HG03432 (cell line): ENCODE results near the gene NPBWR2.
"Not testable (repeated sequence)": the region's sequence is repeated elsewhere in the genome, so short reads cannot be mapped to it uniquely, and the experiment has no call there.

Experiments
- ATAC-seq: cut with Tn5 transposase; IDR thresholded peaks from one replicate; pipeline ENCODE4 v1.9.1; 2021; ENCODE audit warnings: mild to moderate bottlenecking, moderate library complexity; ENCODE audit not compliant: unreplicated experiment

Gene NPBWR2

GRCh38 chr20:64087226-64087825 lies 20.0 kb downstream of the NPBWR2 start:
- not testable (repeated sequence) for ATAC-seq

- no peak for ATAC-seq
These were observed 20.6 kb downstream of the NPBWR2 start for GRCh38 chr20:64086801-64087200.

- ATAC-seq: no peak
These were observed 22.6 kb downstream of the NPBWR2 start for GRCh38 chr20:64084685-64085152.

DNA sequence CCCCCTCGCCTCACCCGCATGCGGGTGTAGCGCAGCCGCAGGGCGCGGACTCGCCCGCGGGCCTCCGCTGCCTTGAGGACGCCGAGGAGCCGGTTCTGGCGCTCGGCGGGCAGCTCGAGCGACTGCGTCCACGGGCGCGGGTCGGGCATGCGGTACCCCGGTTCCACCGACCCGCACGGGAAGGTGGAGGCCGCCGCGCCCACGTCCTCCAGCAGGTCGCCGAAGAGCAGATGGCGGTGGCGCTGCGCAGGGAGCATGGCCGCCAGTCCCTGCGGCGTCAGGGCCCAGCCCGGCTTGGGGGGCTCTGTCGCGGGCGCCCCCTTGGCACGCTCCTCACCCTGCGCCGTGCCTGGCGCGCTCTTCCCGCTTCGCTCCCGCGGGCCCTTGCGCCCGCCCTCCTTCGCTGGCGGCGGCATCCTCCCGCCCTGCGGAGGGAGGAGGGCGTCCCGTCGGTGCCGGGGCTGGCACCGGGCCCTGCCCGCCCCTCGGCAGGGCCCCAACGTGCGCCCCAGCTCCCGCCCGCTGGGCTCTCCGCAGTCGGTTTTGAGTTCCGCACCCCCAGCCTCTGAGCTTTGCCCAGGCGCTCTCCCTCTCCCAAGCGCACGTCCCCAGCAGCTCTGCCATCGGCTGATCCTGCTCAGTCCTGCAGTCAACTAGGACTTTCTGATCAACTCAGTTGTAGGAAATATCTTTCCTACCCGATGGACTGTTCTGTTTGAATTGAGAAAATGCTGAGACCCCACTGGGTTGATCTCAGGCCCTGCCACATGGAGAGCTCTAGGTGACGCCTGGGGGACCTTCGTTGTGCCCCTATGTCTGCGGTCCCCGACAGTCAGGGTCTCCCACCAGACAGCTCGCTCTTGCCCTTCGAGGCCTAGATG lies 23.3 kb downstream of the NPBWR2 start, which contains the start of gene LKAAEAR1:
Gene LKAAEAR1, minus strand, starts transcription at position 595 of the 881 bp plus-strand sequence. Its CDS starts 179 bp downstream, at position 416.
- ATAC-seq: no peak

- ATAC-seq: no peak
These were observed 24.0 kb downstream of the NPBWR2 start for GRCh38 chr20:64083378-64083803.

GRCh38 chr20:64082820-64083377 lies 24.5 kb downstream of the NPBWR2 start:
- no peak for ATAC-seq

DNA sequence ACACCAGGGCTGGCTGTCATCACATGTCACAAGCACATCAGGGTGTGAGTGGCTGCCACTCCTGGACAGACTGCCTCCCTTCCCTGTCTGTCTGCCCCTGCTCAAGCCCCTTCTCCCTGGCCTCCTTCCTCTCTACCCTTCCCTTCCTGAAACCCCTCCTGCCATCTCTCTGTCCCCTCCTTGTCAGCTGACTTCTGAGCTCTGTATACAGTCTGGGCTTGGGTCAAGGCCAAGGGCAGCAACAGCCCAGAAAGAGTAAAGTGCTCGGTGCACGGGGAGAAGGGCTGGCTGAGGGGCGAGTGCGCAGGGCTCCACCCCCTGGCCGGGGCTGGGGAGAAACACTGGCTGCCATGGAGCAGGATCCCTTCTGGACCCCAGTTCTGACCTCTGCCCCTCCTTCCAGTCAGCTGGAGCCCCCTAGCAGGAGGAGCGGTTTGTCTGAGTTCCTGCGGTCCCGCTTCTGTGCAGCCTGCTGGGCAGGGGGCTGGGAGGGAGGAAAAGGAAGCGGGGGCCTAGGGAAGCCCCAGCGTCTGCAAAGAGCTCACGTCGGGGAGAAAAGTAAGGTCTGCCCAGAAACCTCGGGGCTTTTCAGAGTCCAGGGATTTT lies 25.1 kb downstream of the NPBWR2 start:
- no peak for ATAC-seq

DNA sequence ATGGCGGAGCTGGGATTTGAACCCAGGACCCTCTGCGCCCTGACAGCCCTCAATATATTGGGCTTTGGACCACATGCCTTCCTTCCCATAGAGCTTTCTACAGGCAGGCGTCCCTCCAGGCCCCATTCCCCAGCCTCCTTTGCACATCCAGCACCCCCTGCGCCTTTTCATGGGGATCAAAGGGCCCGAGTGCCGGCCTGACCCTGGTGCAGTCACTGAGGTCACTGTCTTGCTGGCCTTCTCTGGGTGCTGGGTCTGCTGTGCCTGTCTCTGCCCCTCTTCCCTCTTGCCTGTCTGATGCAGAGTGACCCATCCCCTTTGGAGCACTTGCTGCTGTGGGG lies 25.8 kb downstream of the NPBWR2 start:
- no peak for ATAC-seq

- ATAC-seq: no peak
These were observed 26.3 kb downstream of the NPBWR2 start for GRCh38 chr20:64080813-64081623.

DNA sequence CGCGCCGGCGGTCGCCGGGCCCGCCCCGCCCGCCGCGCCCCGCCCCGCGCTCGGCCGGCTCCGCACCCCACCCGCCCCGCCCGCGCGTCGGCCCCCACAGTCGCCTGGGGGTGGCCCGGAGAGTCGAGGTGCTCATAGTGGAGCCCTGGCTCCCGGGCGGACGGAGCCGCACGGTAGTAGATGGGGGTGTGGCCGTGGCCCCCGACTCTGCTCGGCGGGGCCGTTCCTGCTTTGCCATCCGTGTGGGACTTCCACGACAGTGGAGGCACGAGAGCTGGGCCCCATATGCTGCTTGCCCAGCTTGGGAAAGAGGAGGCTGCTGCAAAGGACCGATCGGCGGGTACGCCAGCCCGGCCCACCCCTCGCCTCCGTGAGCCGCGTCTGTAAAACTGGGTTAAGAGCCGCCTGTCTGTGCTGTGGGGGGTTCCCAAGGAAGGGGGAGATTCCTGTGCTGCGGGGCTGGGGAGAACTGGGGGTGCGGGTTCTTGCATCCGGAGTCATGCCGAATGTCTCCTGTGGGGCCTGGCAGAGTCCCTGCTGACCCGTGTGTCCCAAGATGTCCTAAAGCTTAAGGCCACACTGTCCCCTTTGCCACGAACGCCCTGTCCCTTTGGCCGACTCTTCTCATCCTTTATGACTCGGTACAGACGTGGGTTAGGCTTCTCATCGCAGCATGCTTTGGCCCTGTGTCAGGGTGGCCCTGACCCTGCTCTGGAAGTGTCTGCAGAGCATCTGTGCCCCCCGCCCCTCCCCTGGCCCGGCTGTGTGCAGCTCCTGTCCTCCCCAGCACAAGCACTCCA lies 27.2 kb downstream of the NPBWR2 start, which contains the start of gene OPRL1:
Gene OPRL1, plus strand, starts transcription at position 70 of the 800 bp plus-strand sequence. CDS start 12,639 bp downstream, outside the sequence.
- ATAC-seq: peak; percentile 2

DNA sequence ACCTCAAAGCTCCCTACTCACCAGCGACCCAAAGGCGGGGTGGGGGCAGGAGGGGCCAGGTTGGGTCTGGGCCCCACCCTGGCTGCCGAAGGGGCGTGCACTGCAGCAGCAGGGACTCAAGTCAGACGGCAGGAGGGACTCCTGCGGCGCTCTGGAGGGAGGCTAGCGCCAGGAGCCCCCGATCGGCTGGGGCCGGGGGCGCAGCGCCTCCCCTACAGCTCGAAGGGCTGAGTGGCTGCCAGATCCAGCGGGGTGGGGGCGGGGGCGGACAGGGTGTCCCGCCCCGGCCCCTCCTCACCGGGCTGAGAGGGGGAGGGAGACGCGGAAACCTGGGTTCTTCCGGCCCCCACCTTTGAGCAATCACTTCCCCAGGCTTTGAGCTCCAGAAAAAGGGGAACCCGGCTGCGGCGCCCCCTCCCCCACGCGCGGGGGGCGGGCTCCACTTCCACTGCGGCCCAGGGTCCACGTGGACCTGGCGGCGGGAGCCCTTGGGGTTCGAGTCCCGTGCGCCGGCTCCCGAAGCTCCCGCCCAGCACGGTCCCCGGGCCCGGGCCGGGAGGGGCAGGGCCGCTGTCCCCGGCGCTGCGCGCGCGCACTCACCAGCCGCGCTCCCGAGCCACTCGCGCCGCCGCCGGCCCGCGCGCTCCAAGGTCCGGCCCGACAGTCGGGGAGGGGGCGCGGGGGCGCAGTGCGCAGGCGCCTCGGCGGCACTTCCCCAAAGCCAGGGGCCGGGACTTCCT lies 27.9 kb downstream of the NPBWR2 start, which contains the start of gene RGS19:
Gene RGS19, minus strand, starts transcription at position 246 of the 740 bp plus-strand sequence. CDS start 2,632 bp downstream, outside the sequence.
- peak; percentile 50 for ATAC-seq

- no peak for ATAC-seq
These were observed 28.5 kb downstream of the NPBWR2 start for GRCh38 chr20:64078934-64079272.

GRCh38 chr20:64077876-64078551 lies 29.4 kb downstream of the NPBWR2 start:
- no peak for ATAC-seq

DNA sequence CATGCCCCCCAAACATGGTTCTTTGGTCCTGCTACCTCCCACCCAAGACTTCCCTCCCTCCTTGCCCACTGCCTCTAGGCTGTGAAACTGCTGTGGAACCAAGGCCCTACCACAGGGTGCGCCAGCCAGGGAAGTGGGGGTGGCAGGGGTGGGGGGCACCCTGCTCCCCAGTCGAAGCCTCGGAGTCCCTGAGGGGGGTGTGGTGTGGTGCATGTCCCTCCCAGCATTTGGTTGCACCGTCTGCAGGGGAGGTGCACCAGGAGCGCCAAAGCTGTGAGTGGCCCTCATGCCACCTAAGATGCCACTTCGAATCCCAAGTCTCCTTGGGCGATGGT lies 29.9 kb downstream of the NPBWR2 start:
- no peak for ATAC-seq

GRCh38 chr20:64077094-64077493 lies 30.3 kb downstream of the NPBWR2 start:
- ATAC-seq: peak; percentile 21

DNA sequence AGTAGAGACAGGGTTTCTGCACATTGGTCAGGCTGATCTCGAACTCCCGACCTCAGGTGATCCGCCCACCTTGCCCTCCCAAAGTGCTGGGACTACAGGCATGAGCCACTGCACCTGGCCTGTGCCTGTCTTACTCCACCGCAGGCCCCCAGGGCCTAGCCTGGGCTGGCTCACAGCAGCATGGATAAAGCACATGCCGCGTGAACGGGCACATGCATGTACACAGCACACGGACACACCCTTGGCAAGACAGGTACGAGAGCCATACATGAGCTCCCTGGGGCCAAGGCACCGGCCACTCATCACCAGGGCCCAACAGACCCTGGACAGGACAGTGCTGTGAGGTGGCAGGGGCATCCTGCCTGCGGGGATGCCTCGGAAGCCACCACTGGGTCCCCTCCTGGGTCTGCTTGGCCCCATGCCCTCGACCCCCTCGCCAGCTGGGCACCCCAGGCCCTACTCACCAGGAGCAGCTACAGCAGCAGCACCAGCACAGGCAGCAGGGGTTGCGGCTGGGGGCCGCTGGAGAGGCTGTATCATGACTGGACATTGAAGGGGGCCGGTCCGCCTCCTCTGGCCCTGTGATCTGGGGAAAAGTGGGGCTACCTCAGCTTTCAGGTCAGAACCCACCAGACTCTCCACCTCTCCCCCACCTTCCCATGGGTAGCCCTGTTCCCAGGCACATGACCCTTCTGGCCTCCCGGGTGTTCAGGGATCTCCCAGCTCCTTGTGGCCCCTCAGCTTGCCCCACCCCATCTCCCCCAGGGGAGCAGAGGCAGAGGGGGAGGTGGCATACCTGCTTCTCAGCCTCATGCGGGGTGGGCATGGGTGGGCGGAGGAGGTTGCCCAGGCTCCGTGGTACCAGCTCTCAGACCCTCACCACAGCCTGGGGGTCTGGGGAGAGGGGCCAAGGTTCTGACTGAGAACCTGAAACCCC lies 31.0 kb downstream of the NPBWR2 start:
- no peak for ATAC-seq

- no peak for ATAC-seq
These were observed 31.8 kb downstream of the NPBWR2 start for GRCh38 chr20:64075556-64075955.
